H1 (cell line): ENCODE data around the gene CTIF. TPM values are rescaled to one million over a fixed set of nuclear protein-coding genes. Genes with fewer than 3 reads are reported as not detected.

Experiments
- CTCF ChIA-PET: fragments of 300-600 bp; sonication (Branson Sonifier 250); formaldehyde crosslinking; loops from one replicate; lab custom pipeline; 2021; ENCODE audit not compliant: partially characterized antibody; lab: Charles Lee
- POLR2A ChIA-PET: fragments of 300-600 bp; sonication (Branson Sonifier 250); formaldehyde crosslinking; loops from one replicate; lab custom pipeline; 2021; ENCODE audit warnings: inconsistent platforms; ENCODE audit not compliant: partially characterized antibody; lab: Charles Lee
- DNase-seq, 2 experiments: peaks; one replicate each; pipeline versions ENCODE4 v3.0.0 to v3.0.0-alpha.2; 2010 to 2022; ENCODE audit warnings: low spot score in 2 of 2, low read depth in 1 of 2, mixed read lengths in 1 of 2
- FAIRE-seq: peaks from 2 replicates; lab custom pipeline; 2011; peaks lifted over from hg19 to GRCh38; lab: Jason Lieb, UNC
- H2AFZ ChIP-seq: 2 replicates; pipeline ENCODE4 v1.8.1; 2012; ENCODE audit warnings: low read length, inconsistent platforms
- H2AK5ac ChIP-seq: 2 replicates; pipeline ENCODE4 v1.6.1; 2013; ENCODE audit warnings: low read depth, low read length
- H2BK120ac ChIP-seq: replicated peaks from 2 replicates; pipeline ENCODE3; 2013; ENCODE audit warnings: low read depth, low read length, inconsistent platforms
- H2BK12ac ChIP-seq: 2 replicates; pipeline ENCODE4 v1.6.1; 2013; ENCODE audit warnings: low read depth, low read length
- H2BK15ac ChIP-seq: 2 replicates; pipeline ENCODE4 v1.6.1; 2013; ENCODE audit warnings: low read length
- H2BK20ac ChIP-seq: 2 replicates; pipeline ENCODE4 v1.6.1; 2013; ENCODE audit warnings: low read length
- H2BK5ac ChIP-seq: 2 replicates; pipeline ENCODE4 v1.6.1; 2013; ENCODE audit warnings: low read depth, low read length
- H3K14ac ChIP-seq: 2 replicates; pipeline ENCODE4 v1.6.1; 2013; ENCODE audit warnings: inconsistent platforms; ENCODE audit not compliant: insufficient read length
- H3K18ac ChIP-seq: 2 replicates; pipeline ENCODE4 v1.6.1; 2013; ENCODE audit warnings: low read length; ENCODE audit errors: extremely low read depth
- H3K23ac ChIP-seq: 2 replicates; pipeline ENCODE4 v1.6.1; 2013; ENCODE audit warnings: inconsistent platforms; ENCODE audit not compliant: insufficient read length
- H3K23me2 ChIP-seq: 2 replicates; pipeline ENCODE4 v1.6.1; 2013; ENCODE audit warnings: low read depth, low read length
- H3K27ac ChIP-seq: 2 replicates; pipeline ENCODE4 v1.6.1; 2011; ENCODE audit warnings: low read depth, low read length, inconsistent platforms
- H3K27me3 ChIP-seq, 4 experiments: replicated peaks in 1 of 4; 1 replicate in 1 of 4; 2 replicates in 3 of 4; pipeline versions ENCODE4 v1.6.1 to v1.8.1; 2011 to 2013; ENCODE audit warnings: low read length in 3 of 4, mild to moderate bottlenecking in 3 of 4, inconsistent platforms in 2 of 4, mixed read lengths in 2 of 4, moderate library complexity in 1 of 4; ENCODE audit not compliant: control insufficient read depth in 3 of 4, insufficient read depth in 3 of 4; ENCODE audit errors: extremely low read depth in 1 of 4
- H3K36me3 ChIP-seq, 4 experiments: 2 replicates each; pipeline versions ENCODE4 v1.6.1 to v1.8.1; 2011 to 2013; ENCODE audit warnings: mild to moderate bottlenecking in 4 of 4, low read length in 3 of 4, moderate library complexity in 2 of 4, control low read depth in 1 of 4, inconsistent platforms in 1 of 4; ENCODE audit not compliant: insufficient read depth in 4 of 4, control insufficient read depth in 2 of 4
- H3K4ac ChIP-seq: replicated peaks from 2 replicates; pipeline ENCODE3; 2013; ENCODE audit warnings: low read length, low read depth, mixed read lengths, inconsistent platforms; ENCODE audit not compliant: insufficient read length
- H3K4me1 ChIP-seq, 4 experiments: replicated peaks in 1 of 4; 1 replicate in 1 of 4; 2 replicates in 3 of 4; pipeline versions ENCODE4 v1.6.1 to v1.8.1; 2011 to 2013; ENCODE audit warnings: low read length in 3 of 4, inconsistent platforms in 2 of 4, mixed read lengths in 1 of 4; ENCODE audit not compliant: insufficient read depth in 4 of 4, control insufficient read depth in 3 of 4
- H3K4me2 ChIP-seq, 2 experiments: 2 replicates each; pipeline versions ENCODE4 v1.6.1 to v1.8.1; 2011 to 2013; ENCODE audit warnings: low read depth in 2 of 2, low read length in 2 of 2, control low read depth in 1 of 2, inconsistent platforms in 1 of 2, mild to moderate bottlenecking in 1 of 2; ENCODE audit not compliant: insufficient read depth in 1 of 2
- H3K4me3 ChIP-seq, 4 experiments: fragments of 200-600, 300-600 bp in 1 of 4; sonication (generic), shearing (Covaris generic), sonication (Bioruptor Twin) in 1 of 4; 2 replicates each; pipeline versions ENCODE4 v1.5.1 to v1.8.1; 2011 to 2016; ENCODE audit warnings: low read length in 4 of 4, low read depth in 3 of 4, control low read depth in 2 of 4, inconsistent platforms in 2 of 4, mild to moderate bottlenecking in 2 of 4, mixed read lengths in 1 of 4, moderate library complexity in 1 of 4; ENCODE audit not compliant: insufficient read depth in 2 of 4; ENCODE audit errors: extremely low read depth in 1 of 4
- H3K56ac ChIP-seq: replicated peaks from 2 replicates; pipeline ENCODE3; 2013; ENCODE audit warnings: low read depth, mild to moderate bottlenecking, mixed read lengths, low read length, inconsistent platforms; ENCODE audit not compliant: insufficient read length
- H3K79me1 ChIP-seq: 2 replicates; pipeline ENCODE4 v1.6.1; 2013; ENCODE audit warnings: low read depth, low read length, control low read depth
- H3K79me2 ChIP-seq, 2 experiments: 2 replicates each; pipeline versions ENCODE4 v1.6.1 to v1.8.1; 2012 to 2013; ENCODE audit warnings: low read length in 2 of 2, mild to moderate bottlenecking in 2 of 2, inconsistent platforms in 1 of 2; ENCODE audit not compliant: insufficient read depth in 2 of 2, control insufficient read depth in 1 of 2
- H3K9ac ChIP-seq, 4 experiments: replicated peaks in 1 of 4; 1 replicate in 1 of 4; 2 replicates in 3 of 4; pipeline versions ENCODE4 v1.6.1 to v1.8.1; 2011 to 2013; ENCODE audit warnings: low read depth in 3 of 4, low read length in 3 of 4, control low read depth in 2 of 4, mild to moderate bottlenecking in 2 of 4, moderate library complexity in 2 of 4, inconsistent platforms in 1 of 4; ENCODE audit errors: extremely low read depth in 1 of 4
- H3K9me3 ChIP-seq, 2 experiments: 2 replicates each; pipeline versions ENCODE4 v1.6.1 to v1.8.1; 2012 to 2013; ENCODE audit warnings: mild to moderate bottlenecking in 2 of 2, moderate library complexity in 2 of 2, control low read depth in 1 of 2, inconsistent platforms in 1 of 2, low read depth in 1 of 2, low read length in 1 of 2, mixed read lengths in 1 of 2; ENCODE audit not compliant: insufficient read depth in 2 of 2
- H4K20me1 ChIP-seq, 2 experiments: replicated peaks in 1 of 2; 2 replicates each; pipeline versions ENCODE3 to v1.8.1; 2011 to 2013; ENCODE audit warnings: inconsistent platforms in 2 of 2, low read length in 2 of 2, mild to moderate bottlenecking in 1 of 2; ENCODE audit not compliant: insufficient read depth in 2 of 2, control insufficient read depth in 1 of 2
- H4K5ac ChIP-seq: 2 replicates; pipeline ENCODE4 v1.6.1; 2013; ENCODE audit warnings: low read length, low read depth, mixed read lengths, inconsistent platforms; ENCODE audit not compliant: insufficient read length
- H4K8ac ChIP-seq: 2 replicates; pipeline ENCODE4 v1.8.0; 2013; ENCODE audit warnings: mild to moderate bottlenecking, moderate library complexity, low read length, inconsistent platforms; ENCODE audit not compliant: insufficient read depth; ENCODE audit errors: extremely low read depth
- H4K91ac ChIP-seq: replicated peaks from 2 replicates; pipeline ENCODE3; 2013; ENCODE audit warnings: low read length, mixed read lengths, inconsistent platforms; ENCODE audit not compliant: insufficient read length
- CREB1 ChIP-seq: IDR thresholded peaks from 2 replicates; pipeline ENCODE4 v1.6.1; 2012; ENCODE audit warnings: inconsistent platforms
- FOSL1 ChIP-seq: IDR thresholded peaks from 2 replicates; pipeline ENCODE4 v1.6.1; 2011; ENCODE audit warnings: mild to moderate bottlenecking, low read depth, low read length, moderate library complexity; ENCODE audit not compliant: insufficient read depth
- JUND ChIP-seq: IDR thresholded peaks from 2 replicates; pipeline ENCODE4 v1.6.1; 2011; ENCODE audit warnings: mild to moderate bottlenecking, improper control_type of control experiment, low read length
- NRF1 ChIP-seq: IDR thresholded peaks from 2 replicates; pipeline ENCODE4 v1.6.1; 2011; ENCODE audit warnings: mild to moderate bottlenecking, low read depth, low read length, improper control_type of control experiment
- RAD21 ChIP-seq, 2 experiments: IDR thresholded peaks in 1 of 2; conservative IDR thresholded peaks in 1 of 2; 2 replicates each; pipeline ENCODE4 v1.6.1; 2011; ENCODE audit warnings: low read depth in 2 of 2, low read length in 2 of 2, improper control_type of control experiment in 1 of 2, inconsistent platforms in 1 of 2, mild to moderate bottlenecking in 1 of 2, moderate library complexity in 1 of 2
- RBBP5 ChIP-seq: IDR thresholded peaks from 2 replicates; pipeline ENCODE4 v1.7.1; 2012; ENCODE audit warnings: low read depth, mild to moderate bottlenecking, inconsistent platforms, low read length, moderate library complexity, borderline replicate concordance
- SAP30 ChIP-seq: fragments of 300-600 bp; sonication (generic); IDR thresholded peaks from 2 replicates; pipeline ENCODE4 v1.7.1; 2012; ENCODE audit warnings: low read length, moderate library complexity, mild to moderate bottlenecking, inconsistent platforms; ENCODE audit not compliant: insufficient read depth, insufficient replicate concordance
- SIX5 ChIP-seq: IDR thresholded peaks from 2 replicates; pipeline ENCODE4 v1.6.1; 2011; ENCODE audit warnings: mild to moderate bottlenecking, low read depth, low read length
- SP4 ChIP-seq: IDR thresholded peaks from 2 replicates; pipeline ENCODE4 v1.6.1; 2012; ENCODE audit warnings: low read length, inconsistent platforms
- TCF12 ChIP-seq: IDR thresholded peaks from 2 replicates; pipeline ENCODE4 v1.6.1; 2011; ENCODE audit warnings: low read depth, mild to moderate bottlenecking, low read length
- ZNF274 ChIP-seq: IDR thresholded peaks from 2 replicates; pipeline ENCODE4 v1.7.0; 2012; ENCODE audit warnings: low read length, borderline replicate concordance; ENCODE audit errors: extremely low read depth
- WGBS, 2 experiments: shearing (Covaris generic) in 1 of 2; methylation state at CpG; one replicate each; pipeline versions ENCODE4 v1.1.6 to v1.1.7; 2013 to 2015; ENCODE audit warnings: low lambda C conversion rate in 2 of 2, mixed read lengths in 2 of 2, inconsistent platforms in 1 of 2, low coverage in 1 of 2, missing lambda C conversion rate in 1 of 2; ENCODE audit not compliant: insufficient replicate concordance in 2 of 2, insufficient coverage in 1 of 2, insufficient read length in 1 of 2; ENCODE audit errors: extremely low coverage in 1 of 2, missing lambda C conversion rate in 1 of 2; 5-methylcytosine and 5-hydroxymethylcytosine counted together
- polyA plus RNA-seq, 7 experiments: library from polyadenylated mRNA; depleted of rRNA in 3 of 7; stranded (reverse) in 5 of 7; unstranded in 2 of 7; fragments of >200 nt in 5 of 7; fragments of 200-250 nt in 2 of 7; gene quantifications; 1 replicate in 5 of 7; 2 replicates in 1 of 7; 4 replicates in 1 of 7; pipeline versions ENCODE4 v1.2.1 to v1.2.3, GENCODE V29; 2011 to 2013; ENCODE audit warnings: missing spikeins in 2 of 7, mixed read lengths in 2 of 7
- total RNA-seq: library from RNA; stranded (reverse); fragmentation: NEBNext Ultra II Directional; extraction: Animal tissue kit (Norgen Biotek cat#: 25700); gene quantifications from 2 replicates; pipeline ENCODE4 v1.2.1, GENCODE V29; 2021
- TF ChIP-seq, protein P1 (sequence below): IDR thresholded peaks from 2 replicates; pipeline ENCODE4 v1.6.1; 2011; ENCODE audit warnings: low read depth, mild to moderate bottlenecking, low read length; ENCODE audit not compliant: insufficient read depth

CTIF gene
- total and polyA plus RNA-seq, 2 of the 8 experiments (the other 6 are each of a cell fraction or from before 2014, with no cell fraction given): 9.0 to 17.8 TPM

DNA sequence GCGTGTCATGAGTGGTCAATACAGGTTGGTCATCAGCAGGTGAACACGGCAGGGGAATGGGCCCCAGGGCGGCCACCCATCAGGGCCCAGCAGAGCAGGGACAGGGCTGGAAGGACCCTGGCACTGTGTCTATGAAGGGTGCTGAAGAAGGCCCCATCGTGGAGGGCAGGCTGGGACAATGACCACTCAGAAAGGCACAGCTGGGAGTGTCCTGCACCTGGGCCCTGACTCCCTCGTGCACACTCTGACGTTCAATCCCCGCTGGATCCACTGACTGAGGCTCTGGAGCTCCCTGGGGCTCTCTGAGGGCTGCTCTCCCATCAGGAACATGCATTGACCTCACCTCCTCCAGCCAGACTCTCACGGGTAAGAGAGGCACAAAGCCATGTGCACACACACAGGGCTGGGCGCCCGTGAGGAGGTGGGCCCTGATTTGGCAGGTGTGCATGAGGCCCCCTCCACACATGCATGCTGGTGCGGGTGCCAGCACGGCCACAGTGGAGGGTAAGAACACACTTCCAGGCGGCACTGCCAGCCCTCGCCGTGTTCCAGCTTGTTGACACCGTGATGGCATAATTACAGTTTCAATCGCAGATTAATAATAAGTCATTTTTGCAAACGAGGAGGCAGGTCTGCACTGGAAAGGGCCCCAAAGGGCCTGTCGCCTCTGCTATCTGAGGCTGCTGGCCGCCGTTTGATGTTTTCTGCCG, 353.5 kb downstream of the CTIF start:
- Histone ChIP-seq H3K9me3 (no peaks in the 10 kb centered on the region), H2BK20ac (0 out of 2 replicates have a peak overlapping the region, but pooled peaks have one; percentile 32), H2BK120ac (no peak overlapping the region), H2BK15ac (0 out of 2 replicates have a peak overlapping the region, but pooled peaks have one; percentile 29), H4K91ac (no peak overlapping the region), H3K23me2 (0 out of 2 replicates have a peak, but pooled peaks cover 2% of the 10 kb centered on the region), H3K4me1 (peaks cover 0 to 28% (median 15%) of the 10 kb centered on the region in 4 experiments; a peak in 6 of 7 replicates), H3K36me3 (no peaks in the 10 kb centered on the region), H3K23ac (no peak overlapping the region), H3K27me3 (no peaks in the 10 kb centered on the region), H3K79me2 (no peaks in the 10 kb centered on the region), H3K18ac (peak overlapping the region; percentile 32; the same call in 1 of the 2 replicates), H3K27ac (no peak overlapping the region), H3K9ac (no peak overlapping the region), H3K4ac (no peak overlapping the region), H2BK12ac (no peak overlapping the region), H4K8ac (no peak overlapping the region), H2BK5ac (no peak overlapping the region; the same call in 1 of the 2 replicates), H3K4me3 (no peak overlapping the region), H4K20me1 (no peaks in the 10 kb centered on the region), H2AFZ (no peak overlapping the region), H2AK5ac (peak overlapping the region; percentile 34; the same call in 1 of the 2 replicates), H3K56ac (no peak overlapping the region), H3K4me2 (no peak overlapping the region), H4K5ac (no peak overlapping the region), H3K14ac (no peak overlapping the region), H3K79me1 (no peaks in the 10 kb centered on the region)
- CTCF ChIA-PET: interaction anchor here (1.0 to 1.9 kb wide), 7 partner anchors 13 to 181 kb away, joined by 3 to 6 read pairs (median 3); no protein-coding TSS in a partner anchor
- WGBS, 2 experiments: 89% methylated on average over 21 of the region's 22 CpGs; no CpG with 5 or more reads in 1 of the 2 experiments
- POLR2A ChIA-PET: interaction anchor here (1.1 kb wide), 1 partner anchor 40 kb away, joined by 3 read pairs; no protein-coding TSS in a partner anchor
- FAIRE-seq (no peak), DNase-seq (no peak)
- no peak for TF ChIP-seq CREB1
- no peak for TF ChIP-seq RAD21 (IDR thresholded peaks at IDR 0.05 in 1 of 2, conservative IDR thresholded peaks at IDR 0.05 in 1 of 2; ENCODE audit: low read depth in 2 of 2, low read length in 2 of 2)
- TF ChIP-seq SAP30: no peak
- no peak for TF ChIP-seq TCF12
- TF ChIP-seq NRF1: no peak
- no peak for TF ChIP-seq JUND
- TF ChIP-seq, protein P1, sequence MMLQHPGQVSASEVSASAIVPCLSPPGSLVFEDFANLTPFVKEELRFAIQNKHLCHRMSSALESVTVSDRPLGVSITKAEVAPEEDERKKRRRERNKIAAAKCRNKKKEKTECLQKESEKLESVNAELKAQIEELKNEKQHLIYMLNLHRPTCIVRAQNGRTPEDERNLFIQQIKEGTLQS: no peak
- TF ChIP-seq FOSL1: no peak
- no peak for TF ChIP-seq ZNF274
- TF ChIP-seq SP4: no peak
- TF ChIP-seq SIX5: no peak
- no peak for TF ChIP-seq RBBP5
